CD14-positive monocyte (primary cell): ENCODE data around the gene ROR1. TPM values are rescaled to one million over a fixed set of nuclear protein-coding genes. Genes with fewer than 3 reads are reported as not detected.

Experiments used
- DNase-seq, 3 donors: peaks; one replicate each; pipeline ENCODE4 v3.0.0-alpha.2; 2011 to 2022
- H2AFZ ChIP-seq: 2 replicates; pipeline ENCODE4 v1.6.0; 2012; ENCODE audit warnings: mild to moderate bottlenecking, low read depth, low read length, inconsistent platforms; ENCODE audit not compliant: insufficient read depth, poor library complexity, severe bottlenecking
- H3K27ac ChIP-seq, 2 donors: 1 replicate in 1 of 2; 2 replicates in 1 of 2; pipeline ENCODE4 v1.5.1; 2012 to 2013; ENCODE audit warnings: low read length in 2 of 2, control low read depth in 1 of 2, inconsistent platforms in 1 of 2, low read depth in 1 of 2, mild to moderate bottlenecking in 1 of 2
- H3K27me3 ChIP-seq, 2 donors: one replicate each; pipeline versions ENCODE4 v1.6.0 to v1.6.1; 2011 to 2013; ENCODE audit warnings: low read length in 2 of 2; ENCODE audit not compliant: control insufficient read depth in 2 of 2, insufficient read depth in 2 of 2
- H3K36me3 ChIP-seq, 2 donors: replicated peaks in 1 of 2; 1 replicate in 1 of 2; 2 replicates in 1 of 2; pipeline versions ENCODE4 v1.5.1 to v1.6.1; 2012 to 2013; ENCODE audit warnings: low read length in 2 of 2, control low read depth in 1 of 2, inconsistent platforms in 1 of 2, mild to moderate bottlenecking in 1 of 2; ENCODE audit not compliant: insufficient read depth in 2 of 2, control insufficient read depth in 1 of 2
- H3K4me1 ChIP-seq, 2 donors: 1 replicate in 1 of 2; 2 replicates in 1 of 2; pipeline versions ENCODE4 v1.5.1 to v1.6.1; 2012 to 2013; ENCODE audit warnings: low read length in 2 of 2, control low read depth in 1 of 2, inconsistent platforms in 1 of 2, mild to moderate bottlenecking in 1 of 2, moderate library complexity in 1 of 2; ENCODE audit not compliant: insufficient read depth in 2 of 2, control insufficient read depth in 1 of 2
- H3K4me2 ChIP-seq: replicated peaks from 2 replicates; pipeline ENCODE3; 2012; ENCODE audit warnings: low read length, moderate library complexity, mild to moderate bottlenecking; ENCODE audit not compliant: poor library complexity, severe bottlenecking; ENCODE audit errors: extremely low read depth
- H3K4me3 ChIP-seq, 3 experiments: fragments of 200-600 bp in 1 of 3; sonication (generic) in 1 of 3; replicated peaks in 1 of 3; 1 replicate in 2 of 3; 2 replicates in 1 of 3; pipeline ENCODE4 v1.5.1; 2011 to 2013; ENCODE audit warnings: low read length in 3 of 3, mild to moderate bottlenecking in 3 of 3, control low read depth in 2 of 3, low read depth in 2 of 3, inconsistent platforms in 1 of 3, moderate library complexity in 1 of 3
- H3K79me2 ChIP-seq: 2 replicates; pipeline ENCODE4 v1.6.0; 2012; ENCODE audit warnings: mild to moderate bottlenecking, control low read depth, inconsistent platforms, low read length, moderate library complexity; ENCODE audit not compliant: insufficient read depth
- H3K9ac ChIP-seq: 2 replicates; pipeline ENCODE4 v1.6.0; 2017; ENCODE audit warnings: low read length, mild to moderate bottlenecking; ENCODE audit not compliant: insufficient read depth, poor library complexity, severe bottlenecking
- H3K9me3 ChIP-seq, 2 donors: replicated peaks in 1 of 2; 1 replicate in 1 of 2; 2 replicates in 1 of 2; pipeline versions ENCODE4 v1.5.1 to v1.6.1; 2012 to 2013; ENCODE audit warnings: low read length in 2 of 2, control low read depth in 1 of 2; ENCODE audit not compliant: control insufficient read depth in 1 of 2, insufficient read depth in 1 of 2
- H4K20me1 ChIP-seq: 2 replicates; pipeline ENCODE4 v1.6.0; 2012; ENCODE audit warnings: mild to moderate bottlenecking, low read length, control low read depth, moderate library complexity; ENCODE audit not compliant: insufficient read depth
- H3K27ac Mint-ChIP-seq, 7 donors: one replicate each; pipeline ENCODE4 v1.8.0; 2020; ENCODE audit warnings: mild to moderate bottlenecking in 7 of 7, mixed read lengths in 7 of 7, moderate library complexity in 6 of 7, inconsistent platforms in 2 of 7
- H3K27me3 Mint-ChIP-seq, 3 donors: one replicate each; pipeline ENCODE4 v1.8.0; 2021 to 2022; ENCODE audit warnings: low read depth in 3 of 3, mild to moderate bottlenecking in 3 of 3, mixed read lengths in 3 of 3, moderate library complexity in 3 of 3, inconsistent platforms in 1 of 3
- H3K36me3 Mint-ChIP-seq, 2 donors: one replicate each; pipeline ENCODE4 v1.8.0; 2020; ENCODE audit warnings: mixed read lengths in 2 of 2, inconsistent platforms in 1 of 2, mild to moderate bottlenecking in 1 of 2
- H3K4me1 Mint-ChIP-seq: one replicate; pipeline ENCODE4 v1.8.0; 2020; ENCODE audit warnings: mild to moderate bottlenecking, mixed read lengths
- H3K4me3 Mint-ChIP-seq, 2 donors: one replicate each; pipeline ENCODE4 v1.8.0; 2020; ENCODE audit warnings: mild to moderate bottlenecking in 2 of 2, mixed read lengths in 2 of 2, moderate library complexity in 1 of 2
- H3K9me3 Mint-ChIP-seq, 7 donors: one replicate each; pipeline ENCODE4 v1.8.0; 2020 to 2022; ENCODE audit warnings: mixed read lengths in 7 of 7, mild to moderate bottlenecking in 6 of 7, moderate library complexity in 6 of 7, inconsistent platforms in 2 of 7
- WGBS: methylation state at CpG from one replicate; pipeline ENCODE4 v1.1.5; 2013; ENCODE audit warnings: missing lambda C conversion rate; ENCODE audit not compliant: insufficient coverage; 5-methylcytosine and 5-hydroxymethylcytosine counted together
- intact Hi-C, 2 donors: fragments of 100-400 bp; cut with micrococcal nuclease; formaldehyde crosslinking; loops; one replicate each; pipeline versions ENCODE4 v1.15.0 to v1.15.1; 2023
- polyA plus RNA-seq, 3 donors: library from polyadenylated mRNA; depleted of rRNA in 1 of 3; unstranded in 2 of 3; stranded (reverse) in 1 of 3; fragments of 300-500 nt in 2 of 3; fragments of >200 nt in 1 of 3; fragmentation: Illumina TruSeq in 2 of 3; gene quantifications; 1 replicate in 2 of 3; 2 replicates in 1 of 3; pipeline ENCODE4 v1.2.3, GENCODE V29; 2012 to 2021
- TF ChIP-seq, protein P1 (sequence below): fragments of 200-600 bp; IDR thresholded peaks from one replicate; pipeline ENCODE4 v1.8.0; 2022; ENCODE audit warnings: antibody characterized with exemption, mild to moderate bottlenecking

The ROR1 gene
- polyA plus RNA-seq, 3 donors, result not detected

DNA sequence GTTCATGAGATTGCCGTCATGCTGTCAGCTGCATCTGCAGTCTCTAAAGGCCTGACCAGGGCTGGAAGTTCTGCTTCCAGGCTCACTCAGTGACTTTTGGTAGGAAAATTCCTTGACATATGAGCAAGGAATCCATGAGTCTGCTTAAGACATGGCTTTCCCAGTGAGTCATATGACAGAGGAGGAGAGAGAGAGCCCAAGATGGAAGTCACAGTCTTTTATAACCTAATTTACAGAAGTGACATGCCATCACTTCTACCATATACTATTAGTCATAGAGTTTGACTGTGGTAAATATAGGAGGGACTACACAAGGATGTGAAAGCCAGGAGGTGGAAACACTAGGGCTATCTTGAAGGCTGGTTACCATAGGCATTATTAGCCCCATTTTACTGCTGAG is 115.2 kb downstream of the ROR1 start:
- Histone ChIP-seq H3K79me2 (no peaks in the 10 kb centered on the region), H3K4me2 (no peak overlapping the region), H3K27me3 (no peaks in the 10 kb centered on the region), H3K9me3 (no peaks in the 10 kb centered on the region), H3K9ac (no peak overlapping the region), H3K27ac (no peak overlapping the region), H2AFZ (no peak overlapping the region), H3K4me3 (no peak overlapping the region), H3K36me3 (no peaks in the 10 kb centered on the region), H3K4me1 (no peaks in the 10 kb centered on the region), H4K20me1 (no peaks in the 10 kb centered on the region)
- WGBS, result 100% methylated on average over 1 of the region's 1 CpG
- intact Hi-C loops, result no loop called here
- TF ChIP-seq, protein P1, sequence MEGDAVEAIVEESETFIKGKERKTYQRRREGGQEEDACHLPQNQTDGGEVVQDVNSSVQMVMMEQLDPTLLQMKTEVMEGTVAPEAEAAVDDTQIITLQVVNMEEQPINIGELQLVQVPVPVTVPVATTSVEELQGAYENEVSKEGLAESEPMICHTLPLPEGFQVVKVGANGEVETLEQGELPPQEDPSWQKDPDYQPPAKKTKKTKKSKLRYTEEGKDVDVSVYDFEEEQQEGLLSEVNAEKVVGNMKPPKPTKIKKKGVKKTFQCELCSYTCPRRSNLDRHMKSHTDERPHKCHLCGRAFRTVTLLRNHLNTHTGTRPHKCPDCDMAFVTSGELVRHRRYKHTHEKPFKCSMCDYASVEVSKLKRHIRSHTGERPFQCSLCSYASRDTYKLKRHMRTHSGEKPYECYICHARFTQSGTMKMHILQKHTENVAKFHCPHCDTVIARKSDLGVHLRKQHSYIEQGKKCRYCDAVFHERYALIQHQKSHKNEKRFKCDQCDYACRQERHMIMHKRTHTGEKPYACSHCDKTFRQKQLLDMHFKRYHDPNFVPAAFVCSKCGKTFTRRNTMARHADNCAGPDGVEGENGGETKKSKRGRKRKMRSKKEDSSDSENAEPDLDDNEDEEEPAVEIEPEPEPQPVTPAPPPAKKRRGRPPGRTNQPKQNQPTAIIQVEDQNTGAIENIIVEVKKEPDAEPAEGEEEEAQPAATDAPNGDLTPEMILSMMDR, result no peak
- DNase-seq, result no peak
- Mint-ChIP-seq H3K4me3 (no peak overlapping the region), H3K9me3 (peaks cover 0 to 3% (median 0%) of the 10 kb centered on the region in 7 donors), H3K27me3 (peaks cover 0 to 2% (median 2%) of the 10 kb centered on the region in 3 donors), H3K27ac (no peak overlapping the region), H3K4me1 (no peaks in the 10 kb centered on the region), H3K36me3 (no peaks in the 10 kb centered on the region)

DNA sequence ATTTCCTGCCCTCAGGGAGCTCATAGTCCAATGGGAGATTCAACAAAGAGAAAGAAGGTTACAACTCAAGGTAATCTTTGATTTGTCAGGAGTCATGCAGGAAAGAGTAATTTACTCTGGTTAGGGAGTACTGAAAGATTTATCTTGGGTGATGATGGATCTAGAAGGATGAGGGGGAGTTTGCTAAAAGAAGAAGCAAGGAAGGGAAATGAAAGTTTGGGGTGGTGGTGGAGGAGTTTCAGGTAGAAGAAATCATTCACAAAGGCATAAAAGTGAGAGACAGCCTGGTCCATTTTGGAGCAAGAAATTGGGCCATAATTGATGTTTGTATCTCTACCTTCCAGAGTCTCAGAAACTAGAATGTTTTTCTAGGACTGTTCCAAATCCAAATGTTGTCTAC is 116.7 kb downstream of the ROR1 start:
- no peak for DNase-seq
- H3K27ac Mint-ChIP-seq, result no peak overlapping the region
- peaks cover 0 to 3% (median 0%) of the 10 kb centered on the region in 7 donors for H3K9me3 Mint-ChIP-seq
- H3K4me3 Mint-ChIP-seq, result no peak overlapping the region
- H3K36me3 Mint-ChIP-seq, result no peaks in the 10 kb centered on the region
- H3K4me3 ChIP-seq, result no peak overlapping the region
- no peaks in the 10 kb centered on the region for H3K4me1 ChIP-seq
- no peaks in the 10 kb centered on the region for H3K27me3 ChIP-seq
- no peaks in the 10 kb centered on the region for H3K36me3 ChIP-seq
- intact Hi-C loops, result no loop called here
- H3K27ac ChIP-seq, result no peak overlapping the region
- H4K20me1 ChIP-seq, result no peaks in the 10 kb centered on the region
- H3K79me2 ChIP-seq, result no peaks in the 10 kb centered on the region
- H2AFZ ChIP-seq, result no peak overlapping the region
- no peak overlapping the region for H3K4me2 ChIP-seq
- H3K27me3 Mint-ChIP-seq, result peaks cover 0 to 2% (median 0%) of the 10 kb centered on the region in 3 donors
- TF ChIP-seq, protein P1, result no peak
- H3K9me3 ChIP-seq, result no peaks in the 10 kb centered on the region
- no peaks in the 10 kb centered on the region for H3K4me1 Mint-ChIP-seq
- H3K9ac ChIP-seq, result no peak overlapping the region
